ENCODE data around the gene UBE2O. TPM values are rescaled to one million over a fixed set of nuclear protein-coding genes. Genes with fewer than 3 reads are reported as not detected.

The UBE2O gene
- total and polyA plus RNA-seq, 2 donors from 2014 or later: 5.5 to 21.3 TPM

DNA sequence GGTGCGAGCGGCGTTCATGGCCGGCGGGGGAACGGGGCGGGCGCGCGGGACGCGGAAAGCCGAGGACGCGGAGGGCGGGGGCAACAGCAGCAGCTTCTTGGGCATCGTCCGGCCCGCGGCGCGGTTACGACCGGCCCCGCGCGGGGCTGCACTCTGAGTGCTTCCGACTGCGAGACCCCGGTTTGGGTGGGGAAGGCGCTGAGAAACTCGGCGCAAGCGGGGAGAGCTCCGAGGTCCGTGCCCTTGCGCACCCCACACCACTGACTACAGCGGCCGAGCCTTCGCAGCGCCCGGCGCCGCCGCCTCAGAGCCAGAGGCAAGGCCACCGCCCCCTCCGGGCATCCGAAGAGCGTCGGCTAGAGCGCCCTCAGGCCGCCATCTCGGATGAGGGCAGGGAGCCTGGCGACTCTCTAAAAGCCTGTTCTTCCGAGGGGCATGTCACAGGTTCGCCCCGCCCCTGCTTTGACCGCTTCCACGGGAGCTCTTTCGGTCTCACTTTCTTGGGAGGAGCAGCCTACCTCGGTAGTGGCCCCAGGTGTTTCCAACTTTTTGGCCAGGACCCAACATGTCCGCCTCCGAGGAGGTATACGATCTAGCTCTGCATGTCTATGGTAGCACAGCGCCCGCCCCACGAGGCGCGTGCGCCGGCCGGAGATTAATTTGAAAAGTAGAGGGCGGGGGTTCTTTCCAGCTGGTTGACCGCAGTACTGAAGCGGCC, 99.2 kb downstream of the UBE2O start, which contains the start of gene PRPSAP1:
PRPSAP1 (minus strand) TSS at position 318 of the 718 bp plus-strand sequence; CDS start at position 105, 213 bp downstream.
- H3K4me1 ChIP-seq (ENCODE audit: control insufficient read depth in 2 of 3, insufficient read depth in 2 of 3, low read depth in 1 of 3, low read length in 3 of 3): peaks cover 0 to 5% (median 0%) of the 10 kb centered on the region in 3 donors
- peak; percentile 90 to 97 (median 95) for DNase-seq
- H3K4me3 ChIP-seq (ENCODE audit: low read length in 3 of 3): peak within 1 kb of the TSS; percentile 75 to 83 (median 81)
- peak within 1 kb of the TSS; percentile 58 to 89 (median 68) for H3K9ac ChIP-seq (ENCODE audit: low read length in 3 of 3)
- H3K9me3 ChIP-seq (ENCODE audit: control insufficient read depth in 2 of 3, insufficient read depth in 1 of 3, low read length in 3 of 3): no peaks in the 10 kb centered on the region
- TF ChIP-seq, protein P1, sequence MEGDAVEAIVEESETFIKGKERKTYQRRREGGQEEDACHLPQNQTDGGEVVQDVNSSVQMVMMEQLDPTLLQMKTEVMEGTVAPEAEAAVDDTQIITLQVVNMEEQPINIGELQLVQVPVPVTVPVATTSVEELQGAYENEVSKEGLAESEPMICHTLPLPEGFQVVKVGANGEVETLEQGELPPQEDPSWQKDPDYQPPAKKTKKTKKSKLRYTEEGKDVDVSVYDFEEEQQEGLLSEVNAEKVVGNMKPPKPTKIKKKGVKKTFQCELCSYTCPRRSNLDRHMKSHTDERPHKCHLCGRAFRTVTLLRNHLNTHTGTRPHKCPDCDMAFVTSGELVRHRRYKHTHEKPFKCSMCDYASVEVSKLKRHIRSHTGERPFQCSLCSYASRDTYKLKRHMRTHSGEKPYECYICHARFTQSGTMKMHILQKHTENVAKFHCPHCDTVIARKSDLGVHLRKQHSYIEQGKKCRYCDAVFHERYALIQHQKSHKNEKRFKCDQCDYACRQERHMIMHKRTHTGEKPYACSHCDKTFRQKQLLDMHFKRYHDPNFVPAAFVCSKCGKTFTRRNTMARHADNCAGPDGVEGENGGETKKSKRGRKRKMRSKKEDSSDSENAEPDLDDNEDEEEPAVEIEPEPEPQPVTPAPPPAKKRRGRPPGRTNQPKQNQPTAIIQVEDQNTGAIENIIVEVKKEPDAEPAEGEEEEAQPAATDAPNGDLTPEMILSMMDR (IDR thresholded peaks at IDR 0.05; ENCODE audit: borderline replicate concordance, extremely low read depth, insufficient read depth): peak; percentile 21
- peak within 1 kb of the TSS; percentile 69 to 86 for H3K27ac ChIP-seq (ENCODE audit: low read depth in 2 of 2, low read length in 2 of 2)
- intact Hi-C loops (cut with DNase I): no loop called here
- H3K36me3 ChIP-seq (ENCODE audit: control insufficient read depth in 2 of 3, insufficient read depth in 3 of 3, low read length in 3 of 3): peaks cover 0 to under 1% (median 0%) of the 10 kb centered on the region in 3 donors
- no peak for FAIRE-seq
- no peaks in the 10 kb centered on the region for H3K27me3 ChIP-seq (ENCODE audit: control insufficient read depth, insufficient read depth, low read length)

DNA sequence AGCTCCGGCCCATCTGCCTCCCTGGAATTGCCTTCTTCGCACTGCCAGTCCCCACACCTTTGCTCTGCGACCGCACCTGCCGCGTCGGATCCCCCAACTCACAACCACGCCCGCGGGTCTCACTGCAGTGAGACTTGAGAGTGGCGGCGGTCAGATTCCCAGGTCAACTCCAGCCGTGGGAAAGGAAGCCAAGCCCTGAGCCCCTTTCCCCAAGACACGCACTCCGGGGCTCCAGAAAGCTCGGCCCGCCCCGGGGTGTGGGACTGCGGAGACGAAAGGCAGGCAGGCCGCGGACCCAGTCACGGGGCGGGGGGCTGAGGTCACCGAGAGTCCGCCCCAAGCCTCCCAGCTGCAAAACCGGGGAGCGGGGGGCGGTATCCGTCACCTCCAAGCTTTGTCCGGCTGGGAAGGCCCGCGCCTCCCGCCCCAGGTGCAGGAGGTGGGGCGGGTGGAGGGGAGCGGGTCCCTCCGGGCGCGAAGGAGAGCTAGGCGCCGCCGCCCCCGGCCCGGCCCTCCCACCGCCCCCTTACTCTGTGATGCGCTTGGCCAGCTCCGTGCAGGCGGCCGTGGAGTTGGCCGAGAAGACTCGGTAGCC, 99.9 kb downstream of the UBE2O start:
- TF ChIP-seq, protein P1 (IDR thresholded peaks at IDR 0.05; ENCODE audit: borderline replicate concordance, extremely low read depth, insufficient read depth): no peak
- peaks cover 0 to 3% (median 0%) of the 10 kb centered on the region in 3 donors for H3K36me3 ChIP-seq (ENCODE audit: control insufficient read depth in 2 of 3, insufficient read depth in 3 of 3, low read length in 3 of 3)
- peaks cover 0 to 5% (median 0%) of the 10 kb centered on the region in 3 donors for H3K4me1 ChIP-seq (ENCODE audit: control insufficient read depth in 2 of 3, insufficient read depth in 2 of 3, low read depth in 1 of 3, low read length in 3 of 3)
- H3K9me3 ChIP-seq (ENCODE audit: control insufficient read depth in 2 of 3, insufficient read depth in 1 of 3, low read length in 3 of 3): no peaks in the 10 kb centered on the region
- FAIRE-seq: no peak
- peak overlapping the region; percentile 69 to 86 for H3K27ac ChIP-seq (ENCODE audit: low read depth in 2 of 2, low read length in 2 of 2)
- peak overlapping the region; percentile 38 to 89 (median 68) for H3K9ac ChIP-seq (ENCODE audit: low read length in 3 of 3)
- intact Hi-C loops (cut with DNase I): no loop called here
- peak in 2 of 5 donors; percentile 39 to 75 for DNase-seq
- no peaks in the 10 kb centered on the region for H3K27me3 ChIP-seq (ENCODE audit: control insufficient read depth, insufficient read depth, low read length)
- H3K4me3 ChIP-seq (ENCODE audit: low read length in 3 of 3): peak overlapping the region; percentile 67 to 81 (median 72)

DNA sequence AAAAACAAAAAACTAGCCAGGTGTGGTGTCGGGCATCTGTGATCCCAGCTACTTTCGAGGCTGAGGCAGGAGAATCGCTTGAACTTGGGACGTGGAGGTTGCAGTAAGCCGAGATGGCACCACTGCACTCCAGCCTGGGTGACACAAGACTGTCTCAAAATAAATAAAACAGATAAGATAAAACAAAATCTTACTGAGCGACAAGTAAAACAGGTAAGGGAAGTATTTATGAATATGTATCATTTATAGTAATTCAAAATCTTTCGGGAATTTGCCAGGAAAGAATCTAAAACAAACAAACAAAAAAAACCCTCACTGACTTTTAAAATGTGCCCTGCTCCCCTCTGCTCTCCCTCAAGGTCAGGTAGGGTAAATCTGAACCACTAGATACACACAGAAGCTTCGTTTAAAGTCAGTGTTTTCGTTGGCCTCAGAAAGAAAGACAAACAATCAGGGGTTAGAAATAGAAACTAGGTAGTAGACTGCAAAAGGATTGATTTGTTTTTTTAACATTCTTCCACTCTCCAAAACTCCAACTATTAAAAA, 101.4 kb downstream of the UBE2O start:
- H3K27me3 ChIP-seq (ENCODE audit: control insufficient read depth, insufficient read depth, low read length): no peaks in the 10 kb centered on the region
- intact Hi-C loops (cut with DNase I): no loop called here
- no peak overlapping the region for H3K4me3 ChIP-seq (ENCODE audit: low read length in 3 of 3)
- H3K36me3 ChIP-seq (ENCODE audit: control insufficient read depth in 2 of 3, insufficient read depth in 3 of 3, low read length in 3 of 3): peaks cover 0 to 8% (median 4%) of the 10 kb centered on the region in 3 donors
- peaks cover 0 to 5% (median 0%) of the 10 kb centered on the region in 3 donors for H3K4me1 ChIP-seq (ENCODE audit: control insufficient read depth in 2 of 3, insufficient read depth in 2 of 3, low read depth in 1 of 3, low read length in 3 of 3)
- no peak for FAIRE-seq
- no peak overlapping the region for H3K27ac ChIP-seq (ENCODE audit: low read depth in 2 of 2, low read length in 2 of 2)
- peak in 1 of 5 donors; percentile 23 for DNase-seq
- H3K9me3 ChIP-seq (ENCODE audit: control insufficient read depth in 2 of 3, insufficient read depth in 1 of 3, low read length in 3 of 3): no peaks in the 10 kb centered on the region
- no peak overlapping the region for H3K9ac ChIP-seq (ENCODE audit: low read length in 3 of 3)
- TF ChIP-seq, protein P1 (IDR thresholded peaks at IDR 0.05; ENCODE audit: borderline replicate concordance, extremely low read depth, insufficient read depth): no peak

Data from kidney (tissue), 14 donors.